GM18868 (cell line): Measurements from ENCODE around the gene MAJIN.
"Not testable (repeated sequence)": the region's sequence is repeated elsewhere in the genome, so short reads cannot be mapped to it uniquely, and the experiment has no call there.

Experiments
- ATAC-seq: cut with Tn5 transposase; IDR thresholded peaks from one replicate; pipeline ENCODE4 v1.9.1; 2021; ENCODE audit warnings: mild to moderate bottlenecking, moderate library complexity; ENCODE audit not compliant: unreplicated experiment

The MAJIN gene

GRCh38 chr11:64994318-64994717 is 22.4 kb upstream of the MAJIN start:
- ATAC-seq, result no peak

- no peak for ATAC-seq
Observed at GRCh38 chr11:64990222-64990923, 18.5 kb upstream of the MAJIN start.

GRCh38 chr11:64989416-64989815 is 17.5 kb upstream of the MAJIN start:
- ATAC-seq, result no peak

- ATAC-seq, result no peak
Observed at GRCh38 chr11:64987998-64988854, 16.3 kb upstream of the MAJIN start.

GRCh38 chr11:64983339-64983738 is 11.4 kb upstream of the MAJIN start:
- ATAC-seq, result not testable (repeated sequence)

GRCh38 chr11:64976651-64977050 is 4.7 kb upstream of the MAJIN start:
- no peak for ATAC-seq

GRCh38 chr11:64974124-64974523 is 2.2 kb upstream of the MAJIN start:
- no peak for ATAC-seq

GRCh38 chr11:64970731-64971151 is 1.2 kb downstream of the MAJIN start:
- no peak for ATAC-seq

- ATAC-seq, result no peak
Observed at GRCh38 chr11:64969209-64969608, 2.7 kb downstream of the MAJIN start.

GRCh38 chr11:64967375-64967774 is 4.5 kb downstream of the MAJIN start:
- ATAC-seq, result no peak

- no peak for ATAC-seq
Observed at GRCh38 chr11:64963072-64963631, 8.8 kb downstream of the MAJIN start.

GRCh38 chr11:64960719-64961118 is 11.2 kb downstream of the MAJIN start:
- ATAC-seq, result no peak

- no peak for ATAC-seq
Observed at GRCh38 chr11:64959498-64959897, 12.4 kb downstream of the MAJIN start.

GRCh38 chr11:64954201-64954600 is 17.7 kb downstream of the MAJIN start:
- no peak for ATAC-seq

- ATAC-seq, result no peak
Observed at GRCh38 chr11:64951529-64951928, 20.4 kb downstream of the MAJIN start.

GRCh38 chr11:64947208-64947814 is 24.6 kb downstream of the MAJIN start:
- no peak for ATAC-seq

GRCh38 chr11:64936539-64936938 is 35.4 kb downstream of the MAJIN start:
- no peak for ATAC-seq

GRCh38 chr11:64935359-64936081 is 36.4 kb downstream of the MAJIN start, which contains the start of gene GPHA2:
Gene GPHA2, minus strand, starts transcription at chr11:64935893. Its CDS starts 433 bp downstream, at chr11:64935460.
- ATAC-seq, result no peak

GRCh38 chr11:64934682-64935358 is 37.1 kb downstream of the MAJIN start:
- ATAC-seq, result no peak
